IMR-90 (cell line): Measurements from ENCODE around the gene OSGIN1. TPM values are rescaled to one million over a fixed set of nuclear protein-coding genes. Genes with fewer than 3 reads are reported as not detected.

ENCODE experiments used
- ATAC-seq: fragments of 200-7000 bp; cut with Tn5 transposase; 2 replicates; pipeline ENCODE4 v1.9.1; 2020; ENCODE audit warnings: low read depth, mild to moderate bottlenecking, moderate library complexity
- BruUV-seq: library from RNA; stranded (reverse); fragments of 400-500 nt; replicated peaks from 2 replicates; lab custom pipeline; 2021; lab: Mats Ljungman, UMichigan
- CTCF ChIA-PET: fragments of 300-600 bp; formaldehyde crosslinking; extraction: SDS; loops from one replicate; lab custom pipeline; 2021; ENCODE audit warnings: antibody characterized with exemption; lab: Yijun Ruan, JAX
- POLR2A ChIA-PET: fragments of 300-600 bp; sonication (Branson Sonifier 250); formaldehyde crosslinking; loops from one replicate; lab custom pipeline; 2022; ENCODE audit warnings: antibody characterized with exemption; ENCODE audit not compliant: unreplicated experiment; lab: Charles Lee
- DNase-seq: peaks from one replicate; pipeline ENCODE4 v3.0.0; 2013
- H2AFZ ChIP-seq: replicated peaks from 2 replicates; pipeline ENCODE3; 2013; ENCODE audit warnings: low read length, mild to moderate bottlenecking; ENCODE audit not compliant: poor library complexity
- H2AK5ac ChIP-seq: 2 replicates; pipeline ENCODE4 v1.6.1; 2013; ENCODE audit warnings: low read depth, low read length, inconsistent platforms
- H2AK9ac ChIP-seq: replicated peaks from 2 replicates; pipeline ENCODE3; 2013; ENCODE audit warnings: mild to moderate bottlenecking, low read depth, low read length, moderate library complexity; ENCODE audit not compliant: poor library complexity
- H2BK120ac ChIP-seq: 2 replicates; pipeline ENCODE4 v1.6.1; 2013; ENCODE audit warnings: low read depth, low read length, inconsistent platforms
- H2BK15ac ChIP-seq: 3 replicates; pipeline ENCODE4 v1.6.1; 2013; ENCODE audit warnings: low read depth, low read length, inconsistent platforms
- H2BK20ac ChIP-seq: 2 replicates; pipeline ENCODE4 v1.6.1; 2013; ENCODE audit warnings: low read depth, mild to moderate bottlenecking, inconsistent platforms, low read length, moderate library complexity
- H2BK5ac ChIP-seq: 2 replicates; pipeline ENCODE4 v1.6.1; 2013; ENCODE audit warnings: mild to moderate bottlenecking, low read depth, low read length, inconsistent platforms; ENCODE audit not compliant: poor library complexity, severe bottlenecking
- H3K14ac ChIP-seq: replicated peaks from 2 replicates; pipeline ENCODE4 v1.6.1; 2013; ENCODE audit warnings: low read depth, low read length, inconsistent platforms
- H3K18ac ChIP-seq: 2 replicates; pipeline ENCODE4 v1.6.1; 2013; ENCODE audit warnings: low read depth, low read length, control low read depth
- H3K23ac ChIP-seq: 2 replicates; pipeline ENCODE4 v1.6.1; 2013; ENCODE audit warnings: low read depth, low read length, inconsistent platforms
- H3K27ac ChIP-seq: 2 replicates; pipeline ENCODE4 v1.5.1; 2013; ENCODE audit warnings: mild to moderate bottlenecking, control low read depth, low read length; ENCODE audit not compliant: insufficient read depth
- H3K27me3 ChIP-seq: 2 replicates; pipeline ENCODE4 v1.6.1; 2013; ENCODE audit warnings: low read length; ENCODE audit not compliant: control insufficient read depth, insufficient read depth
- H3K36me3 ChIP-seq: 2 replicates; pipeline ENCODE4 v1.6.1; 2013; ENCODE audit warnings: low read length, mixed read lengths; ENCODE audit not compliant: control insufficient read depth, insufficient read depth
- H3K4ac ChIP-seq: 2 replicates; pipeline ENCODE4 v1.6.1; 2013; ENCODE audit warnings: low read depth, low read length, inconsistent platforms
- H3K4me1 ChIP-seq: 2 replicates; pipeline ENCODE4 v1.6.1; 2013; ENCODE audit warnings: low read length, mixed read lengths; ENCODE audit not compliant: control insufficient read depth, insufficient read depth
- H3K4me2 ChIP-seq: 2 replicates; pipeline ENCODE4 v1.6.1; 2013; ENCODE audit warnings: low read depth, mild to moderate bottlenecking, control low read depth, low read length, moderate library complexity
- H3K4me3 ChIP-seq: 2 replicates; pipeline ENCODE4 v1.5.1; 2013; ENCODE audit warnings: low read depth, mild to moderate bottlenecking, control low read depth, low read length, moderate library complexity; ENCODE audit not compliant: insufficient read depth
- H3K56ac ChIP-seq: 2 replicates; pipeline ENCODE4 v1.6.1; 2013; ENCODE audit warnings: low read length, inconsistent platforms; ENCODE audit not compliant: insufficient read depth; ENCODE audit errors: extremely low read depth
- H3K79me1 ChIP-seq, 2 experiments: 2 replicates each; pipeline ENCODE4 v1.6.1; 2013; ENCODE audit warnings: low read length in 2 of 2, inconsistent platforms in 1 of 2, low read depth in 1 of 2
- H3K9ac ChIP-seq: 2 replicates; pipeline ENCODE4 v1.6.1; 2013; ENCODE audit warnings: low read depth, low read length, control low read depth
- H3K9me1 ChIP-seq: 2 replicates; pipeline ENCODE4 v1.6.1; 2013; ENCODE audit warnings: low read length, inconsistent platforms; ENCODE audit not compliant: insufficient read depth
- H3K9me3 ChIP-seq: 2 replicates; pipeline ENCODE4 v1.6.1; 2013; ENCODE audit warnings: low read length; ENCODE audit not compliant: control insufficient read depth, insufficient read depth
- H4K20me1 ChIP-seq: 2 replicates; pipeline ENCODE4 v1.6.1; 2013; ENCODE audit warnings: low read length, inconsistent platforms; ENCODE audit not compliant: insufficient read depth
- H4K5ac ChIP-seq: 2 replicates; pipeline ENCODE4 v1.6.1; 2013; ENCODE audit warnings: mild to moderate bottlenecking, low read depth, low read length, control low read depth
- H4K8ac ChIP-seq, 2 experiments: 2 replicates each; pipeline ENCODE4 v1.6.1; 2013; ENCODE audit warnings: low read depth in 2 of 2, low read length in 2 of 2, control low read depth in 1 of 2, inconsistent platforms in 1 of 2
- H4K91ac ChIP-seq: 2 replicates; pipeline ENCODE4 v1.6.1; 2013; ENCODE audit warnings: low read depth, low read length, inconsistent platforms; ENCODE audit not compliant: insufficient read depth
- BHLHE40 ChIP-seq: fragments of 150-350 bp; IDR thresholded peaks from 2 replicates; pipeline ENCODE4 v1.6.1; 2016; ENCODE audit warnings: mild to moderate bottlenecking, low read depth, low read length
- CEBPB ChIP-seq: IDR thresholded peaks from 2 replicates; pipeline ENCODE4 v1.6.1; 2012; ENCODE audit warnings: low read depth, low read length, improper control_type of control experiment
- CHD1 ChIP-seq: IDR thresholded peaks from 2 replicates; pipeline ENCODE4 v1.6.1; 2012; ENCODE audit warnings: low read depth, low read length, improper control_type of control experiment
- FOS ChIP-seq: fragments of 150-350 bp; IDR thresholded peaks from 2 replicates; pipeline ENCODE4 v1.6.1; 2016; ENCODE audit warnings: low read depth, low read length
- MAFK ChIP-seq: IDR thresholded peaks from 2 replicates; pipeline ENCODE4 v1.6.1; 2012; ENCODE audit warnings: low read depth, low read length, improper control_type of control experiment
- MAZ ChIP-seq: IDR thresholded peaks from 2 replicates; pipeline ENCODE4 v1.6.1; 2012; ENCODE audit warnings: low read depth, mild to moderate bottlenecking, low read length, improper control_type of control experiment, moderate library complexity, borderline replicate concordance
- MXI1 ChIP-seq: IDR thresholded peaks from 2 replicates; pipeline ENCODE4 v1.6.1; 2012; ENCODE audit warnings: low read depth, mild to moderate bottlenecking, low read length, moderate library complexity, borderline replicate concordance
- POLR2A ChIP-seq: IDR thresholded peaks from 2 replicates; pipeline ENCODE4 v1.6.1; 2012; ENCODE audit warnings: mild to moderate bottlenecking, low read depth, low read length
- RCOR1 ChIP-seq: IDR thresholded peaks from 2 replicates; pipeline ENCODE4 v1.6.1; 2012; ENCODE audit warnings: mild to moderate bottlenecking, low read length, improper control_type of control experiment; ENCODE audit not compliant: insufficient replicate concordance
- RFX5 ChIP-seq: IDR thresholded peaks from 2 replicates; pipeline ENCODE4 v1.8.0; 2012; ENCODE audit warnings: low read depth, mild to moderate bottlenecking, low read length, moderate library complexity
- SMC3 ChIP-seq: fragments of 150-350 bp; IDR thresholded peaks from 2 replicates; pipeline ENCODE4 v1.6.1; 2016; ENCODE audit warnings: low read depth, mild to moderate bottlenecking, antibody characterized with exemption, low read length, moderate library complexity
- USF2 ChIP-seq: fragments of 150-350 bp; IDR thresholded peaks from 2 replicates; pipeline ENCODE4 v1.6.1; 2017; ENCODE audit warnings: mild to moderate bottlenecking, antibody characterized with exemption, low read length, low read depth
- WGBS, 2 experiments: methylation state at CpG; one replicate each; pipeline versions ENCODE4 v1.1.5 to v1.1.7; 2013; ENCODE audit warnings: missing lambda C conversion rate in 2 of 2; ENCODE audit not compliant: insufficient read length in 1 of 2; ENCODE audit errors: extremely low coverage in 2 of 2; 5-methylcytosine and 5-hydroxymethylcytosine counted together
- dilution Hi-C: fragments of 300-500 bp; cut with HindIII; formaldehyde crosslinking; loops from one replicate; pipeline ENCODE4 v1.14.3; 2018; ENCODE audit warnings: low sequenced_read_pairs; ENCODE audit not compliant: unreplicated experiment
- in situ Hi-C: fragments of 300-500 bp; cut with MboI; formaldehyde crosslinking; loops from 3 replicates; pipeline ENCODE4 v1.14.3; 2019; ENCODE audit warnings: low sequenced_read_pairs, inconsistent platforms, mixed read lengths
- intact Hi-C: fragments of 100-400 bp; cut with micrococcal nuclease; formaldehyde crosslinking; loops from 2 replicates; pipeline ENCODE4 v1.10.0; 2022
- polyA plus RNA-seq, 3 experiments: library from polyadenylated mRNA; depleted of rRNA; stranded (reverse); fragments of >200 nt; gene quantifications; 2 replicates each; pipeline ENCODE4 v1.2.3, GENCODE V29; 2012; ENCODE audit warnings: low replicate concordance in 1 of 3
- total RNA-seq: library from RNA; depleted of rRNA; stranded (reverse); fragments of >200 nt; gene quantifications from 2 replicates; pipeline ENCODE4 v1.2.3, GENCODE V29; 2012
- TF ChIP-seq, protein P1 (sequence below): conservative IDR thresholded peaks from 2 replicates; pipeline ENCODE4 v1.5.1; 2012; ENCODE audit warnings: mild to moderate bottlenecking, low read depth, low read length, improper control_type of control experiment

Gene OSGIN1
- total and polyA plus RNA-seq, 2 of the 4 experiments (the other 2 are of a cell fraction) = 0.90 to 6.4 TPM

GRCh38 chr16:84015399-84015798, 62.4 kb downstream of the OSGIN1 start:
- H3K4me2 ChIP-seq = no peak overlapping the region
- H2BK20ac ChIP-seq = no peak overlapping the region
- ATAC-seq (no peak), DNase-seq (no peak)
- H3K9me3 ChIP-seq = no peaks in the 10 kb centered on the region
- H3K4me3 ChIP-seq = no peak overlapping the region
- H3K18ac ChIP-seq = no peak overlapping the region
- intact Hi-C loops = no loop called here
- no peak overlapping the region for H4K91ac ChIP-seq
- H3K27me3 ChIP-seq = peaks cover 40% of the 10 kb centered on the region
- no peaks in the 10 kb centered on the region for H3K79me1 ChIP-seq
- no peak overlapping the region for H2AK5ac ChIP-seq
- H2AFZ ChIP-seq = no peak overlapping the region
- H2BK5ac ChIP-seq = no peak overlapping the region
- H2AK9ac ChIP-seq = peak overlapping the region; percentile 42
- in situ Hi-C loops = no loop called here
- no peaks in the 10 kb centered on the region for H4K20me1 ChIP-seq
- no peak overlapping the region for H4K8ac ChIP-seq
- no peak overlapping the region for H3K27ac ChIP-seq
- no peak overlapping the region for H3K56ac ChIP-seq
- no peaks in the 10 kb centered on the region for H3K4me1 ChIP-seq
- H3K36me3 ChIP-seq = no peaks in the 10 kb centered on the region
- no TSS peak for BruUV-seq
- TF ChIP-seq CHD1 (no peak), BHLHE40 (no peak), MAFK (no peak), MXI1 (no peak), RCOR1 (no peak), RFX5 (no peak), FOS (no peak), MAZ (no peak), POLR2A (no peak), SMC3 (no peak), USF2 (no peak), CEBPB (no peak)
- TF ChIP-seq, protein P1, sequence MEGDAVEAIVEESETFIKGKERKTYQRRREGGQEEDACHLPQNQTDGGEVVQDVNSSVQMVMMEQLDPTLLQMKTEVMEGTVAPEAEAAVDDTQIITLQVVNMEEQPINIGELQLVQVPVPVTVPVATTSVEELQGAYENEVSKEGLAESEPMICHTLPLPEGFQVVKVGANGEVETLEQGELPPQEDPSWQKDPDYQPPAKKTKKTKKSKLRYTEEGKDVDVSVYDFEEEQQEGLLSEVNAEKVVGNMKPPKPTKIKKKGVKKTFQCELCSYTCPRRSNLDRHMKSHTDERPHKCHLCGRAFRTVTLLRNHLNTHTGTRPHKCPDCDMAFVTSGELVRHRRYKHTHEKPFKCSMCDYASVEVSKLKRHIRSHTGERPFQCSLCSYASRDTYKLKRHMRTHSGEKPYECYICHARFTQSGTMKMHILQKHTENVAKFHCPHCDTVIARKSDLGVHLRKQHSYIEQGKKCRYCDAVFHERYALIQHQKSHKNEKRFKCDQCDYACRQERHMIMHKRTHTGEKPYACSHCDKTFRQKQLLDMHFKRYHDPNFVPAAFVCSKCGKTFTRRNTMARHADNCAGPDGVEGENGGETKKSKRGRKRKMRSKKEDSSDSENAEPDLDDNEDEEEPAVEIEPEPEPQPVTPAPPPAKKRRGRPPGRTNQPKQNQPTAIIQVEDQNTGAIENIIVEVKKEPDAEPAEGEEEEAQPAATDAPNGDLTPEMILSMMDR = no peak
- H3K9me1 ChIP-seq = no peaks in the 10 kb centered on the region
- H2BK15ac ChIP-seq = no peak overlapping the region
- no peak overlapping the region for H3K23ac ChIP-seq
- H3K14ac ChIP-seq = no peak overlapping the region
- dilution Hi-C loops = no loop called here
- ChIA-PET POLR2A (no interaction called here), CTCF (no interaction called here)
- WGBS, 2 experiments = 77% methylated on average over 6 of the region's 12 CpGs; no CpG with 5 or more reads in 1 of the 2 experiments
- H3K4ac ChIP-seq = no peak overlapping the region
- H3K9ac ChIP-seq = no peak overlapping the region
- H2BK120ac ChIP-seq = no peak overlapping the region
- H4K5ac ChIP-seq = no peak overlapping the region
